Lung microvascular endothelial cell (primary cell): ENCODE measurements around the gene TMC8. TPM values are rescaled to one million over a fixed set of nuclear protein-coding genes. Genes with fewer than 3 reads are reported as not detected.
"Not testable (repeated sequence)": the region's sequence is repeated elsewhere in the genome, so short reads cannot be mapped to it uniquely, and the experiment has no call there.

Experiments
- DNase-seq, 2 donors: peaks; one replicate each; pipeline versions ENCODE4 v3.0.0 to v3.0.0-alpha.2; 2010; ENCODE audit warnings: low read depth in 2 of 2
- total RNA-seq: library from RNA; depleted of rRNA; stranded (reverse); fragments of >200 nt; gene quantifications from 2 replicates; pipeline ENCODE4 v1.2.1, GENCODE V29; 2014

The TMC8 gene
- 0.20 and 0.22 TPM in 2 replicates for total RNA-seq

DNA sequence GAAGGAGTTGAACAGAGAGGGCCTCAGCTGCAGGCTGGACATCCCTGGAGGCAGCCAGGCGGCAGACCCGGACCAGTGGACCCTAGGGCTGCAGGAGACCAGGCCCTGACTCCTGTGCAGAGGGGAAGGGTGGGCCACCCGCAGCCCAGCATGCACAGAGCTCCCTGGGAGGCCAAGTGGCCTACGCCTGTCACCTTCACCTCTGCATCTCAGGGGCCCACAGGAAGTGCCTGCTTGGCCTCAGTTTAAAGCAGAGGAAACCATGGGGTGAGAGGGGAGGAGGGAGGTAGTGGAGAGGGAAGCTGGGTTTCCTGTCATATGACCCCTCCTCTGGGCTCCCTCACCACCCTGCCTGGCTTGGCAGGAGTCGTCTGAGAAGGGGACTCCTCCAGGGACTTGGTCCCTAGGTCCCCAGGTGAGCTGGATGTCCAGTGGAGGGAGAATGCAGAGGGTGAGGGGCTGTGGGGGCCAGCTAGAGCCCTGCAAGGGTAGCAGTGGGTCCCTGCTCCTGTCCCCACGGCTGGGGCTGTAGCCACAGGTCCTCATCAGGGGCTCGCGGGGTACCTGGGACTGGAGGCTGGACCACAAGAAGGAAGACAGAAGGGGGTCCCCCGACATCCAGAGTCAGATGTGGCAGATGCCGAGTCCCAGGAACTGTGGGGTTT, at the start of gene TMC8:
Gene TMC8, plus strand, starts transcription at position 335 of the 665 bp plus-strand sequence. CDS start 818 bp downstream, outside the sequence.
- no peak for DNase-seq

DNA sequence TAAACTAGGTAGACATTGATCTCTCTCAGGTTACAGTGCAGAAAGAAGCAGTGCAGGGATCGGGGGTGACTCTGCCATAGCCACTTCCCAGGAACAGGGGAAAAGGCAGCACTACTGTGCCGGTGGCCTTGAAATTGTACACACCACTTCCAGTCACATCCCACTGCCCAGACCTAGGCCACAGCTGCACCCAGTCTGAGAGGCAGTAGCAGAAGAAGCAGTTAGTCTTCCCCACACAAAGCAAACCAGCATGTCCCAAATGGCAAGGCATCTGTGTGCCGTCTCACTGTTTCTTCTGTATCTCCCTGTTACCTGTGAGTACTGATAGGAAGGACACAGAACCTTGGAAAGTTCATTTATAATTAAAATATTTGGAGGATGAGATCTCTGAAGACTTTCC, 49.0 kb upstream of the TMC8 start:
- DNase-seq: no peak

DNA sequence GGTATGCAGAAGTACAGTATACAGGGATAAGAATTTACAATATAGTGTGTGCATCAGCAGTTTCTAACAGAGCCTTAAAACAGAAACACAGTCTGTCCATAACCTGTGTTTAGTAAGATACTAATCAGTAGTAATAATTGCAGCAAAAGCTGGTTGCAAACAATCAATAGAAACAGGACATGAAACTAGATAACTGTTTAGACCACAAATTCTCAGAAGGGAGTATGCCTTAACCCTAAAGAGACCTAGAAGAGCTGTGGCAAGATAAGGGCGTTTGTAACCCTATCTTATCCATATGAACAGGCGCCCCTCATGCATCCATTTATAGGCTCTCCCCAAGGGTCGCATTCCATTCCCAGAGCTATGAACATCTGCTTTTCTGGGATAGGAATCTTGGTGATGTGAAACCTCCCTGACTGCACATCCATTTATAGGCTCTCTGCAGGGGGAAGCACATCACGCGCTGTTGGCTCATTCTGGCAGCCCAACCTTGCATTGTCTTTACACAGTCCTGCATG, 48.2 kb upstream of the TMC8 start:
- not testable (repeated sequence) for DNase-seq

- DNase-seq: no peak
These were observed 47.6 kb upstream of the TMC8 start for GRCh38 chr17:78082988-78083387.

- no peak for DNase-seq
These were observed 43.8 kb upstream of the TMC8 start for GRCh38 chr17:78086740-78087139.

GRCh38 chr17:78088529-78088928, 42.0 kb upstream of the TMC8 start:
- no peak for DNase-seq

DNA sequence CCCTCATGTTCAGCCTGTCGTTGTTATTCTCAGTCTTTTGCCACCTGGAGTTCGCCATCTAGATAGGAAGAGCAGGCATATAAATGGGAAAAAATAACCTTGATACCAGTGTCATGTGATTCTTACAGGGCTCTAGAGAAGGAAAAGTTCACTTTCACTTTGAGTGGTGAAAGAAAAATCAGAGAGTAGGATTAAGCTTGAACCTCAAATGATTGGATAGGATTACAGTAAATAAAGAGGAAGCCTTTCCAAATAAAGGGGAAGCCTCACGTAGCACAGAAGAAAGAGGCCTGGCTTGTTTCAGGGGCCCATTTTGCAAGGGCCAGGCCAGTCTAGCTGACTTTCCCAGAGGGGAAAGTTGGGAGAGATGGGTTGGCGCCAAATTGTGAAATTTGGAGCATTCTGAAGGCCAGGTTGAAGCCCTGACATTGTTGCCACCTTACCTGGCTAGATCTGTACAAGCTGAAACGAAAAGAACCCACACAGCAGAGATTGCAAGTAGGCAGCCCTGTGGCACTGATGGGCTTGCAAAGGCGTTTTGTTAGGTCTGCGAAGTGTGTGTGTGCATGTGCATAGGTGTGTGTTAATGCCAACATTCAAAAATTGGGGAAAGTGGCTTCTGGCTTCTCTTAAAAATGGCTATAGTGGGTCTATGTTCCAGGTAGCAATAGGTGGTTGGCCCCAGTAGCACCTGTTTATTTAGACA, 40.8 kb upstream of the TMC8 start:
- peak in 1 of 2 donors; percentile 42 for DNase-seq

DNA sequence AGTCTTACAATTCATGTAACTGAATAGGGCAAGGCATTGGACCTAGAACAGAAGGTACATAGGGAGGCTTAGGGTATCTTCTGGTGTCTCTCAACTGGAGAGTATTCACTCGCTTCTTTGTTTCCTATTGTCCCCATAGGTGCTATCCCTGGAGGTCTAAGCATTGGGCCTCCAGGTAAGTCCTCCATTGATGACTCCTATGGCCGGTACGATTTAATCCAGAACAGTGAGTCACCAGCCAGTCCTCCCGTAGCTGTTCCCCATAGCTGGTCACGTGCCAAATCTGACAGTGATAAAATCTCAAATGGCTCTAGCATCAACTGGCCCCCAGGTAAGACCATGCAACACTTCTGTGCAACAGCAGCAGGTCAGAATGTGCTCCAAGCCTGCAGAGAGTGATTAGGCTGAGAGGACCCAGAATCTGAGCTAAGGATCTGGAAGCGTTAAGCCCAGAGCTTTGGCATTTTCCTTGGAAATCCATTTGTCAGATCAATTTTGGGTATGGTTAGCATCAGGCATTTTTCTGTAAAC, 37.7 kb upstream of the TMC8 start:
- DNase-seq: no peak

DNA sequence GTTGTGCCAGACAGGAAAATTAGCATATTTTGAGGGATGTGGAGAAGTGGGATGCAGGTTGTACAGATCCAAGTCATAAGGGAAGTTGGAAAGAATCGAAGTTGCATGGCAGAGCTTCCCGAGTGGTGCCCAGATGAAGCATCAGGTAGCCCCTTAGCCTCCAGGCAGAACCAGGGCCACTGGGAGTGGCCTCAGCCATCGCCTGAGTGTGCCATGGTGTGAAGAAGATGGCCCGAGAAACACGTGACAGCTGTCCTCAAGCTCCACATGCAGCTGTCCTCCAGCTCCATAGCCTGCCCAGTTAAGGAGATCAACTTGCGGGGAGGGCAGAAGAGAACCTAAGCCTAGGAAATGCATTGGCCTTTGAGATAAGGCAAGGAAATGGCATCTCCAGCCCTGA, 35.5 kb upstream of the TMC8 start:
- DNase-seq: no peak

DNA sequence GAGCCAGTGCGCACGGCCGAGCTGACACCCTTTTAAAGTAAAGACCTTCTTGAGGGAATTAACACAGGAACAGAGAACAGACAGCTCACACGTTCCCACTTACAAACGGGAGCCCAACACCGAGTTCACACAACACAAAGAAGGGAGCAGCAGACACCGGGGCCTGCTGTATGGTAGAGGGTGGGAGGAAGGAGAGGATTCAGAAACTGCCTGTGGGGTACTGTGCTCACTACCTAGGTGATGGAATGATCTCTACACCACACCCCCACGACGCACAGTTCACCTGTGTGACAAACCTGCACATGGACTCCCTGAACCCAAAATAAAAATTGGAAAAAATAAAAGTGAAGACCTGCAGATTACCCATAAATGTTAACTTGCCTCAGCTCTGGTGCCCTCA, 34.5 kb upstream of the TMC8 start:
- no peak for DNase-seq

- no peak for DNase-seq
These were observed 29.5 kb upstream of the TMC8 start for GRCh38 chr17:78101112-78101511.

DNA sequence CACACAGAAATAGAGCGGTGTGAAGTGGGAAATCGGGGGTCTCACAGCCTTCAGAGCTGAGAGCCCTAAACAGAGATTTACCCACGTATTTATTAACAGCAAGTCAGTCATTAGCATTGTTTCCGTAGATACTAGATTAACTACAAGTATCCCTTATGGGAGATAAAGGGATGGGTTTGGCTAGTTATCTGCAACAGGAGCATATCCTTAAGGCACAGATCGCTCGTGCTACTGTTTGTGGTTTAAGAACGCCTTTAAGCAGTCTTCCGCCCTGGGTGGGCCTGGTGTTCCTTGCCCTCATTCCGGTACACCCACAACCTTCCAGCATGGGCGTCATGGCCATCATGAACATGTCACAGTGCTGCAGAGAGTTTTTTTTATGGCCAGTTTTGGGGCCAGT, 29.0 kb upstream of the TMC8 start:
- no peak for DNase-seq

GRCh38 chr17:78103311-78103710, 27.3 kb upstream of the TMC8 start:
- no peak for DNase-seq

GRCh38 chr17:78104540-78104941, 26.0 kb upstream of the TMC8 start:
- DNase-seq: no peak

DNA sequence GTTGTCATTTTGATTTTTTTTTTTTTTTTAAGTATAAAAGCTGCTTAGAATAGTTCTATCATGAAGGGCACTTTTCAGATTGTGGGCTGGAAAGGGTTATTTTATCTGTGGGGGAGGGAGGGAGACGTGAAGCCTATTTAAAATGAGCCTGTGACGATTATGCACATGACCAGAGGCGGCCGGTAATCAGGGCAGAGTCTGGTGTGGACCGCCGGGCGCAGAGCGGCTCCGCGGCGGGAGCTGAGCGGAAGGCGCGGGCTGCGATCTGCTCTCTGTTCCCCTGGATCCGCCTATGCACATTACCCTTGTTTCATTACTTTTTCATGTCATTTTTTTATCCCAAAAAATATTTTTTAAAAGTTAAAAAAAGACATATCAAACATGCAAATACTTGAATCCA, 25.5 kb upstream of the TMC8 start:
- peak; percentile 22 to 29 for DNase-seq

DNA sequence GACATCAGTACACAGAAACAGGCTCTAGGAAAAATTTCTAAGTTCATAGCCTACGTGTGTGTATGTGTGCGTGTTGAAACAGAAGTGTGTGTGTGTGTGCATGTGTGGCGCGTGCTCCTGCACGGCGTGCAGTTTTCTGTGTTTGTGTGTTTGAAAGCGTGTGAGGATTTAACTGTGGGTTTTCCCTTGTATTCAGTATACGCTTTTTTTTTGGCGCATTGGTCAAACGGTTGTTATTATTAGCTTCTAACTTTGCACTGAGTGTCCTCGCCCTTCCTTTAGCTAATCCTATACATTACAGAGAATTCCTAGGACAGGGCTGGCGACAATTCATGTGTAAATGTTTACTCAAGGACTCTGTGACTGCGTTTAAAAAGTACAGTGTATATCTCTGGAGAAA, 25.0 kb upstream of the TMC8 start:
- peak; percentile 20 to 69 for DNase-seq

- no peak for DNase-seq
These were observed 24.4 kb upstream of the TMC8 start for GRCh38 chr17:78106211-78106610.

GRCh38 chr17:78107457-78107856, 23.1 kb upstream of the TMC8 start:
- DNase-seq: no peak

DNA sequence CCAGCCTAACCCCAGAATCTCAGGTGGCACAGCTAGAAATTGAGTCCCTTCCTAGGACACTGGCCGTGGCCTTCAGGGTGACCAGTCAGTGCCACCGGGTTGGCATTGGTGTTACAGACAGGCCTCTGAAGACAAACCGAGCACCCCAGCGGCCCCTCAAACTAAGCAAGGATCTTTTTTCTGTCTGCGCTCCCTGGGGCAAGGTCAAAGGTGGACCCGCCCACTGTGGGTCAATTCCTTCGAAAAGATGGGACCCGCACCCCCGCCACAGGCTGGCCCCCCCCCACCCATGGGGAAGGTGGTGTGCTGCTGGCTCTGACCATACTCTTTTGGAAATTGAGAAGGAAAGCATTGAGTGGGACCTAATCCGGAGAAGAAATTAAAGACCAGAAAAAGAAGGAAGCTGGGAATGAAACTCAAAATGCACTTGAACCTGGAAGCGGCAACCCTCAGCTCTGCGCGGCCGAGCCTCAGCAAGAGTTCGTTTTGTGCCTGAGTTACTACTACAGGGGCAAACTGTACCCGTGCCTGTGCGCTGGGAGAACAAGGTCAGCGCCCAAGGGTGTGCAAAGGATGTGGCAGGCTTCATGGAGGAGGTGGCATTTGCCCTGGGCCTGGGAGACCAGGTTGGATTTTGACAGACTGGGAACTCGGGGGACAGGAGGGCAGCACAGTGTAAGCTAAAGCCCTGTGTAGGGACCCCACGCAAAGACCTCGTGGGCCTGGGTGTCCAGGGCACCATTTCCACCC, 22.4 kb upstream of the TMC8 start:
- DNase-seq: no peak

GRCh38 chr17:78108726-78109488, 21.7 kb upstream of the TMC8 start:
- no peak for DNase-seq

GRCh38 chr17:78109489-78109761, 21.1 kb upstream of the TMC8 start:
- no peak for DNase-seq
